ENCODE data around the gene CEACAM8. TPM values are rescaled to one million over a fixed set of nuclear protein-coding genes. Genes with fewer than 3 reads are reported as not detected.
A peak's percentile ranks its signal among the peaks of the same experiment; 100 is the strongest.
"Not testable (repeated sequence)": the region's sequence is repeated elsewhere in the genome, so short reads cannot be mapped to it uniquely, and the experiment has no call there.

Gene CEACAM8
- total RNA-seq, 2 donors from 2014 or later, result 0.89 to 1.7 TPM

- ATAC-seq; intact Hi-C loops (cut with DNase I, micrococcal nuclease); DNase-seq: not testable (repeated sequence)
Measured at GRCh38 chr19:42550521-42550920, 44.2 kb downstream of the CEACAM8 start.

GRCh38 chr19:42549067-42549466 is 45.7 kb downstream of the CEACAM8 start:
- DNase-seq; ATAC-seq; intact Hi-C loops (cut with DNase I, micrococcal nuclease): not testable (repeated sequence)

- DNase-seq (no peak), ATAC-seq (no peak)
- intact Hi-C loops (cut with DNase I, micrococcal nuclease), result no loop called here
Measured at GRCh38 chr19:42548552-42548951, 46.2 kb downstream of the CEACAM8 start.

- intact Hi-C loops (cut with DNase I, micrococcal nuclease), result no loop called here
- DNase-seq (no peak), ATAC-seq (peak; percentile 26)
Measured at GRCh38 chr19:42547929-42548328, 46.8 kb downstream of the CEACAM8 start.

- DNase-seq, result no peak
- no peak for ATAC-seq
- intact Hi-C loops (cut with DNase I, micrococcal nuclease), result no loop called here
Measured at GRCh38 chr19:42546831-42547500, 47.8 kb downstream of the CEACAM8 start.

- intact Hi-C loops (cut with DNase I, micrococcal nuclease), result no loop called here
- peak; percentile 60 for ATAC-seq
- DNase-seq, result no peak
Measured at GRCh38 chr19:42544146-42544545, 50.6 kb downstream of the CEACAM8 start.

GRCh38 chr19:42542791-42543190 is 51.9 kb downstream of the CEACAM8 start:
- intact Hi-C loops (cut with DNase I, micrococcal nuclease), result no loop called here
- ATAC-seq (no peak), DNase-seq (no peak)

GRCh38 chr19:42540071-42540553 is 54.6 kb downstream of the CEACAM8 start:
- ATAC-seq, result no peak
- intact Hi-C loops (cut with DNase I, micrococcal nuclease), result no loop called here
- DNase-seq, result no peak

GRCh38 chr19:42538841-42539709 is 55.6 kb downstream of the CEACAM8 start:
- intact Hi-C loops (cut with DNase I, micrococcal nuclease), result no loop called here
- ATAC-seq (no peak), DNase-seq (no peak)

GRCh38 chr19:42535276-42535675 is 59.4 kb downstream of the CEACAM8 start:
- DNase-seq; ATAC-seq; intact Hi-C loops (cut with DNase I, micrococcal nuclease): not testable (repeated sequence)

GRCh38 chr19:42534391-42534790 is 60.3 kb downstream of the CEACAM8 start:
- DNase-seq (no peak), ATAC-seq (no peak)
- intact Hi-C loops (cut with DNase I, micrococcal nuclease), result no loop called here

- DNase-seq (no peak), ATAC-seq (no peak)
- intact Hi-C loops (cut with DNase I, micrococcal nuclease), result no loop called here
Measured at GRCh38 chr19:42532891-42533290, 61.8 kb downstream of the CEACAM8 start.

GRCh38 chr19:42531313-42531712 is 63.4 kb downstream of the CEACAM8 start:
- no peak for DNase-seq
- intact Hi-C loops (cut with DNase I, micrococcal nuclease), result no loop called here
- ATAC-seq, result no peak

Other genes with a start within 250 kb of the CEACAM8 start
- 1 to 10 TPM; 4.2 to 5.4 TPM for gene CNFN, start 204.6 kb downstream of the CEACAM8 start, total RNA-seq
- 1 to 10 TPM; 7.1 to 9.7 TPM for gene LIPE, start 167.5 kb downstream of the CEACAM8 start, total RNA-seq
- not detected for gene CXCL17, start 152.0 kb downstream of the CEACAM8 start, total RNA-seq
- 1,000 to 10,000 TPM in 1 of 2 donors, 100 to 1,000 TPM in 1; 627 to 1,309 TPM for gene CEACAM1, start 66.4 kb downstream of the CEACAM8 start, total RNA-seq
- gene PSG3, start 145.6 kb upstream of the CEACAM8 start, total RNA-seq, result not detected
- not detected for gene PSG8, start 170.8 kb upstream of the CEACAM8 start, total RNA-seq

All from left colon (tissue), 2 donors.